Adrenal gland (tissue), 5 donors: ENCODE results near the gene CEP128.

Source experiments
- CTCF ChIP-seq, 6 experiments: fragments of 450-650 bp in 4 of 6; fragments of 200-600 bp in 2 of 6; sonication (generic) in 1 of 6; IDR thresholded peaks; 1 replicate in 5 of 6; 2 replicates in 1 of 6; pipeline versions ENCODE4 v1.5.1 to v1.8.0; 2016 to 2021; ENCODE audit warnings: antibody characterized with exemption in 6 of 6, mild to moderate bottlenecking in 2 of 6, moderate library complexity in 1 of 6
- POLR2A ChIP-seq, 2 donors: fragments of 450-650 bp; IDR thresholded peaks; one replicate each; pipeline ENCODE4 v1.6.1; 2017; ENCODE audit warnings: antibody characterized with exemption in 2 of 2, mild to moderate bottlenecking in 2 of 2, moderate library complexity in 1 of 2
- donor health status: DM: no; HTN: no; CAD: no.

GRCh38 chr14:80930095-80930494 lies 11.4 kb downstream of the CEP128 start:
- TF ChIP-seq CTCF (IDR thresholded peaks at IDR 0.05), result no peak
- no peak for TF ChIP-seq POLR2A (IDR thresholded peaks at IDR 0.05)
